ENCODE data around the gene NEUROG2.
"Not testable (repeated sequence)": the region's sequence is repeated elsewhere in the genome, so short reads cannot be mapped to it uniquely, and the experiment has no call there.

Gene NEUROG2

DNA sequence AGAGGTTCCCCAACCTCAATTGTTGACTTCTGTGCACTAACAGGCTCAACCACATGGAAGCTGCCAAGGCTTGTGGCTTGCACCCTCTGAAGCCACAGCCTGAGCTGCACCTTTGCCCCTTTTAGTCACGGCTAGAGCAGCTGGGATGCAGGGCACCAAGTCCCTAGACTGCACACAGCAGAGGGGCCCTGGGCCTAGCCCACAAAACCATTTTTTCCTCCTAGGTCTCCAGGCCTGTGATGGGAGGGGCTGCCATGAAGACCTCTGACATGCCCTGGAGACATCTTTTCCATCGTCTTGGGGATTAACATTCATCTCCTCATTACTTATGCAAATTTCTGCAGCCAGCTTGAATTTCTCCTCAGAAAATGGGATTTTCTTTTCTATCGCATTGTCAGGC, 25.2 kb downstream of the NEUROG2 start:
- not testable (repeated sequence) for DNase-seq (ENCODE audit: low spot score)

GRCh38 chr4:112485930-112486329, 30.1 kb downstream of the NEUROG2 start:
- no peak for DNase-seq (ENCODE audit: low spot score)

DNA sequence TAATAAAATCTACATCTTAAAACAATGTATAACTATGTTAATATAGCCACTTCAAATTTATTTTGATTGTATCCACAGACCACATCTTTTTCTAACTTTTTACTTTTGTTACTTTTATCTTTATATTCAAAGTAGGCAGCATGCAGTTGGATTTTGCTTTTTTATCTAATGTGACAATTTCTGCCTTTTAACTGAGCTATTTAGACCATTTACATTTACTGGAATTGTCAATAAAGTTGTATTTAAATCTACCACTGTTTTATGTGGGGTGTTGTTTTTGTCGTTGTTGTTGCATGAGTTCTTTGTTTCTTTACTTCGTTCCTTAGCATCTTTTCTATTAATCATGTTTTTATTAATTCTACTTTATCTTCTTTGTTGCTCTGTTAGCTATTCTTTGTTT, 42.0 kb downstream of the NEUROG2 start:
- no peak for DNase-seq (ENCODE audit: low spot score)

- no peak for DNase-seq (ENCODE audit: low spot score)
These were observed 43.7 kb downstream of the NEUROG2 start for GRCh38 chr4:112472318-112472717.

Data from CD4-positive, alpha-beta T cell treated with Interleukin-15 for 4 hours (primary cell).